ENCODE results near the gene CHCHD4. TPM values are rescaled to one million over a fixed set of nuclear protein-coding genes. Genes with fewer than 3 reads are reported as not detected.

CHCHD4 gene
- total RNA-seq, 4 donors from 2014 or later = 10.7 to 17.7 (median 13.8) TPM

GRCh38 chr3:14126017-14126886 lies 1.6 kb upstream of the CHCHD4 start:
- H3K27me3 ChIP-seq = no peaks in the 10 kb centered on the region
- TF ChIP-seq POLR2A (IDR thresholded peaks at IDR 0.05) (no peak), EP300 (IDR thresholded peaks at IDR 0.05) (no peak), CTCF (IDR thresholded peaks at IDR 0.05) (no peak)
- H3K4me1 ChIP-seq = peaks cover 3 to 46% (median 27%) of the 10 kb centered on the region in 4 donors
- no peak for DNase-seq (ENCODE audit: low spot score in 2 of 2)
- H3K4me3 ChIP-seq = peak overlapping the region; percentile 72 to 95 (median 82)
- 42 to 58% methylated on average over 11 of the region's 11 CpGs for WGBS, 2 donors
- no peaks in the 10 kb centered on the region for H3K9me3 ChIP-seq
- peak overlapping the region; percentile 54 to 98 (median 92) for H3K27ac ChIP-seq
- H3K36me3 ChIP-seq = peaks cover 0 to 49% (median 0%) of the 10 kb centered on the region in 3 donors

- peak overlapping the region; percentile 69 to 98 (median 92) for H3K27ac ChIP-seq
- H3K4me3 ChIP-seq = peak overlapping the region; percentile 72 to 95 (median 82)
- TF ChIP-seq POLR2A (IDR thresholded peaks at IDR 0.05) (no peak), EP300 (IDR thresholded peaks at IDR 0.05) (peak in 1 of 2 donors; percentile 47), CTCF (IDR thresholded peaks at IDR 0.05) (no peak)
- H3K4me1 ChIP-seq = peaks cover 3 to 46% (median 27%) of the 10 kb centered on the region in 4 donors
- H3K9me3 ChIP-seq = no peaks in the 10 kb centered on the region
- peaks cover 0 to 49% (median 0%) of the 10 kb centered on the region in 3 donors for H3K36me3 ChIP-seq
- H3K27me3 ChIP-seq = no peaks in the 10 kb centered on the region
- 1% methylated on average over 34 to 35 of the region's 44 CpGs for WGBS, 2 donors
- peak in 1 of 2 donors; percentile 38 for DNase-seq (ENCODE audit: low spot score in 2 of 2)
These were observed 735 bp upstream of the CHCHD4 start for GRCh38 chr3:14125193-14126016.

- H3K27ac ChIP-seq = peak overlapping the region; percentile 52 to 98 (median 92)
- H3K9me3 ChIP-seq = no peaks in the 10 kb centered on the region
- DNase-seq (ENCODE audit: low spot score in 2 of 2) = peak in 1 of 2 donors; percentile 55
- H3K4me3 ChIP-seq = peak overlapping the region; percentile 72 to 95 (median 82)
- no peaks in the 10 kb centered on the region for H3K27me3 ChIP-seq
- H3K4me1 ChIP-seq = peaks cover 3 to 46% (median 27%) of the 10 kb centered on the region in 4 donors
- no peak for TF ChIP-seq EP300 (IDR thresholded peaks at IDR 0.05)
- no peak for TF ChIP-seq POLR2A (IDR thresholded peaks at IDR 0.05)
- no peak for TF ChIP-seq CTCF (IDR thresholded peaks at IDR 0.05)
- 1 to 2% methylated on average over 21 to 37 of the region's 37 CpGs for WGBS, 2 donors
- peaks cover 0 to 46% (median 0%) of the 10 kb centered on the region in 3 donors for H3K36me3 ChIP-seq
These were observed 451 bp downstream of the CHCHD4 start for GRCh38 chr3:14124223-14124614.

GRCh38 chr3:14123308-14124222 lies 1.1 kb downstream of the CHCHD4 start:
- H3K27ac ChIP-seq = peak overlapping the region in 3 of 4 donors; percentile 90 to 98 (median 94)
- peaks cover 3 to 46% (median 27%) of the 10 kb centered on the region in 4 donors for H3K4me1 ChIP-seq
- H3K27me3 ChIP-seq = no peaks in the 10 kb centered on the region
- no peak for DNase-seq (ENCODE audit: low spot score in 2 of 2)
- no peak for TF ChIP-seq CTCF (IDR thresholded peaks at IDR 0.05)
- TF ChIP-seq POLR2A (IDR thresholded peaks at IDR 0.05) = no peak
- TF ChIP-seq EP300 (IDR thresholded peaks at IDR 0.05) = no peak
- H3K4me3 ChIP-seq = peak overlapping the region; percentile 72 to 95 (median 82)
- WGBS, 2 donors = 56 to 59% methylated on average over 15 of the region's 15 CpGs
- peaks cover 0 to 46% (median 0%) of the 10 kb centered on the region in 3 donors for H3K36me3 ChIP-seq
- H3K9me3 ChIP-seq = no peaks in the 10 kb centered on the region
